Neural crest cell (in vitro differentiated cells): ENCODE measurements around the gene CACNA2D3. TPM values are rescaled to one million over a fixed set of nuclear protein-coding genes. Genes with fewer than 3 reads are reported as not detected.

Source experiments
- DNase-seq: peaks from one replicate; pipeline ENCODE4 v3.0.0; 2021; ENCODE audit warnings: low read depth, mixed read lengths, low spot score
- H3K27ac Mint-ChIP-seq: one replicate; pipeline ENCODE4 v1.8.0; 2021; ENCODE audit warnings: mild to moderate bottlenecking, mixed read lengths; ENCODE audit not compliant: unreplicated experiment
- H3K27me3 Mint-ChIP-seq: 2 replicates; pipeline ENCODE4 v1.8.0; 2021; ENCODE audit warnings: low read depth, mild to moderate bottlenecking, mixed read lengths
- H3K36me3 Mint-ChIP-seq: 2 replicates; pipeline ENCODE4 v1.8.0; 2021; ENCODE audit warnings: low read depth, mild to moderate bottlenecking, mixed read lengths
- H3K4me1 Mint-ChIP-seq: 2 replicates; pipeline ENCODE4 v1.8.0; 2021; ENCODE audit warnings: mixed read lengths
- H3K4me3 Mint-ChIP-seq: one replicate; pipeline ENCODE4 v1.8.0; 2021; ENCODE audit warnings: mild to moderate bottlenecking, mixed read lengths
- H3K9me3 Mint-ChIP-seq: 2 replicates; pipeline ENCODE4 v1.8.0; 2021; ENCODE audit warnings: mixed read lengths
- CTCF ChIP-seq: fragments of 200-600 bp; sonication (generic); conservative IDR thresholded peaks from 2 replicates; pipeline ENCODE4 v1.5.0; 2021; ENCODE audit warnings: antibody characterized with exemption, mild to moderate bottlenecking
- total RNA-seq: library from RNA; stranded (reverse); gene quantifications from 2 replicates; pipeline ENCODE4 v1.2.1, GENCODE V29; 2021

Gene CACNA2D3
- total RNA-seq, 1 donor from 2014 or later, result 0.82 TPM

- no peak for DNase-seq
- no peak overlapping the region for H3K27ac Mint-ChIP-seq
- no peaks in the 10 kb centered on the region for H3K9me3 Mint-ChIP-seq
- TF ChIP-seq CTCF, result no peak
- H3K36me3 Mint-ChIP-seq, result no peaks in the 10 kb centered on the region
- no peaks in the 10 kb centered on the region for H3K27me3 Mint-ChIP-seq
- H3K4me1 Mint-ChIP-seq, result peaks cover 3% of the 10 kb centered on the region
- H3K4me3 Mint-ChIP-seq, result no peak overlapping the region
These were observed 103.6 kb downstream of the CACNA2D3 start for GRCh38 chr3:54225841-54226528.

- Mint-ChIP-seq H3K36me3 (no peaks in the 10 kb centered on the region), H3K27ac (peak overlapping the region; percentile 43), H3K4me1 (peaks cover 8% of the 10 kb centered on the region), H3K4me3 (no peak overlapping the region), H3K9me3 (no peaks in the 10 kb centered on the region), H3K27me3 (no peaks in the 10 kb centered on the region)
- no peak for TF ChIP-seq CTCF
- no peak for DNase-seq
These were observed 106.5 kb downstream of the CACNA2D3 start for GRCh38 chr3:54228806-54229205.

- peaks cover 3% of the 10 kb centered on the region for H3K9me3 Mint-ChIP-seq
- H3K36me3 Mint-ChIP-seq, result no peaks in the 10 kb centered on the region
- peaks cover 3% of the 10 kb centered on the region for H3K27me3 Mint-ChIP-seq
- H3K27ac Mint-ChIP-seq, result no peak overlapping the region
- no peak for TF ChIP-seq CTCF
- no peak overlapping the region for H3K4me3 Mint-ChIP-seq
- H3K4me1 Mint-ChIP-seq, result peaks cover 8% of the 10 kb centered on the region
- DNase-seq, result no peak
These were observed 110.3 kb downstream of the CACNA2D3 start for GRCh38 chr3:54232618-54233017.

- Mint-ChIP-seq H3K4me3 (no peak overlapping the region), H3K9me3 (peaks cover 3% of the 10 kb centered on the region), H3K36me3 (no peaks in the 10 kb centered on the region), H3K27me3 (peaks cover 3% of the 10 kb centered on the region), H3K4me1 (peaks cover 5% of the 10 kb centered on the region), H3K27ac (no peak overlapping the region)
- no peak for TF ChIP-seq CTCF
- no peak for DNase-seq
These were observed 113.6 kb downstream of the CACNA2D3 start for GRCh38 chr3:54235998-54236397.

GRCh38 chr3:54237109-54237508 is 114.8 kb downstream of the CACNA2D3 start:
- H3K4me3 Mint-ChIP-seq, result no peak overlapping the region

More at GRCh38 chr3:54237109-54237508, 114.8 kb downstream of the CACNA2D3 start:
- TF ChIP-seq CTCF, result no peak
- no peak for DNase-seq
- Mint-ChIP-seq H3K4me1 (peaks cover 5% of the 10 kb centered on the region), H3K36me3 (no peaks in the 10 kb centered on the region), H3K9me3 (peaks cover 3% of the 10 kb centered on the region), H3K27me3 (peaks cover 3% of the 10 kb centered on the region), H3K27ac (no peak overlapping the region)
